Muscle layer of colon (tissue), 2 donors: ENCODE results near the gene KRT15.

Source experiments
- H3K27ac ChIP-seq: one replicate; pipeline ENCODE4 v1.7.0; 2013; ENCODE audit warnings: low read depth, mild to moderate bottlenecking, low read length, moderate library complexity
- H3K27me3 ChIP-seq, 2 donors: one replicate each; pipeline ENCODE4 v1.7.0; 2013; ENCODE audit warnings: low read length in 2 of 2, mild to moderate bottlenecking in 2 of 2; ENCODE audit not compliant: insufficient read depth in 2 of 2, control insufficient read depth in 1 of 2
- H3K36me3 ChIP-seq: one replicate; pipeline ENCODE4 v1.7.0; 2013; ENCODE audit warnings: mild to moderate bottlenecking, low read length; ENCODE audit not compliant: insufficient read depth
- H3K4me1 ChIP-seq: one replicate; pipeline ENCODE4 v1.7.0; 2013; ENCODE audit warnings: mild to moderate bottlenecking, low read length; ENCODE audit not compliant: insufficient read depth
- H3K4me3 ChIP-seq, 2 donors: one replicate each; pipeline ENCODE4 v1.7.0; 2013; ENCODE audit warnings: low read length in 2 of 2, low read depth in 1 of 2, mild to moderate bottlenecking in 1 of 2, moderate library complexity in 1 of 2
- H3K9ac ChIP-seq: one replicate; pipeline ENCODE4 v1.7.0; 2013; ENCODE audit warnings: low read length
- H3K9me3 ChIP-seq: one replicate; pipeline ENCODE4 v1.7.0; 2013; ENCODE audit warnings: mild to moderate bottlenecking, low read length
- donor health status: abdominal sarcoma.
- donor health status: Adenocarcinoma of cecum.

Gene KRT15

GRCh38 chr17:41511116-41511515 is 7.6 kb downstream of the KRT15 start:
- no peak overlapping the region for H3K4me3 ChIP-seq
- no peak overlapping the region for H3K27ac ChIP-seq
- no peak overlapping the region for H3K9ac ChIP-seq

GRCh38 chr17:41510251-41511065 is 8.2 kb downstream of the KRT15 start:
- no peak overlapping the region for H3K27ac ChIP-seq
- H3K27me3 ChIP-seq = no peaks in the 10 kb centered on the region
- no peaks in the 10 kb centered on the region for H3K4me1 ChIP-seq
- no peaks in the 10 kb centered on the region for H3K36me3 ChIP-seq
- no peak overlapping the region for H3K4me3 ChIP-seq
- no peaks in the 10 kb centered on the region for H3K9me3 ChIP-seq
- H3K9ac ChIP-seq = no peak overlapping the region

More at GRCh38 chr17:41511116-41511515, 7.6 kb downstream of the KRT15 start:
- Histone ChIP-seq H3K9me3 (no peaks in the 10 kb centered on the region), H3K27me3 (no peaks in the 10 kb centered on the region), H3K36me3 (no peaks in the 10 kb centered on the region), H3K4me1 (no peaks in the 10 kb centered on the region)

- Histone ChIP-seq H3K9me3 (no peaks in the 10 kb centered on the region), H3K27me3 (no peaks in the 10 kb centered on the region), H3K9ac (no peak overlapping the region), H3K36me3 (no peaks in the 10 kb centered on the region), H3K4me1 (peaks cover 8% of the 10 kb centered on the region), H3K4me3 (no peak overlapping the region), H3K27ac (no peak overlapping the region)
These were observed 11.3 kb downstream of the KRT15 start for GRCh38 chr17:41507315-41507880.

GRCh38 chr17:41505809-41506767 is 12.6 kb downstream of the KRT15 start:
- H3K9me3 ChIP-seq = no peaks in the 10 kb centered on the region
- peaks cover 8% of the 10 kb centered on the region for H3K4me1 ChIP-seq
- no peak overlapping the region for H3K27ac ChIP-seq
- no peak overlapping the region for H3K4me3 ChIP-seq
- H3K27me3 ChIP-seq = no peaks in the 10 kb centered on the region
- no peaks in the 10 kb centered on the region for H3K36me3 ChIP-seq
- H3K9ac ChIP-seq = no peak overlapping the region

GRCh38 chr17:41505007-41505808 is 13.5 kb downstream of the KRT15 start, which contains the start of gene KRT13:
Gene KRT13 (minus strand): TSS chr17:41505612. CDS start chr17:41505550, 62 bp downstream.
- H3K4me1 ChIP-seq = peaks cover 8% of the 10 kb centered on the region
- no peak within 1 kb of the TSS for H3K4me3 ChIP-seq
- no peaks in the 10 kb centered on the region for H3K36me3 ChIP-seq
- no peak within 1 kb of the TSS for H3K9ac ChIP-seq
- no peaks in the 10 kb centered on the region for H3K9me3 ChIP-seq
- no peak within 1 kb of the TSS for H3K27ac ChIP-seq
- no peaks in the 10 kb centered on the region for H3K27me3 ChIP-seq

- Histone ChIP-seq H3K9me3 (no peaks in the 10 kb centered on the region), H3K4me3 (no peak overlapping the region), H3K36me3 (no peaks in the 10 kb centered on the region), H3K27ac (no peak overlapping the region), H3K9ac (no peak overlapping the region), H3K27me3 (no peaks in the 10 kb centered on the region), H3K4me1 (peaks cover 8% of the 10 kb centered on the region)
These were observed 14.3 kb downstream of the KRT15 start for GRCh38 chr17:41504246-41504977.

- Histone ChIP-seq H3K9me3 (no peaks in the 10 kb centered on the region), H3K27me3 (no peaks in the 10 kb centered on the region), H3K4me3 (no peak overlapping the region), H3K4me1 (peaks cover 8% of the 10 kb centered on the region), H3K27ac (no peak overlapping the region), H3K36me3 (no peaks in the 10 kb centered on the region), H3K9ac (no peak overlapping the region)
These were observed 15.5 kb downstream of the KRT15 start for GRCh38 chr17:41503202-41503601.

GRCh38 chr17:41500131-41500911 is 18.4 kb downstream of the KRT15 start:
- H3K27me3 ChIP-seq = no peaks in the 10 kb centered on the region
- peaks cover 8% of the 10 kb centered on the region for H3K4me1 ChIP-seq
- no peak overlapping the region for H3K9ac ChIP-seq
- H3K27ac ChIP-seq = no peak overlapping the region
- no peak overlapping the region for H3K4me3 ChIP-seq
- no peaks in the 10 kb centered on the region for H3K36me3 ChIP-seq
- no peaks in the 10 kb centered on the region for H3K9me3 ChIP-seq

- Histone ChIP-seq H3K4me1 (peaks cover 5% of the 10 kb centered on the region), H3K36me3 (no peaks in the 10 kb centered on the region), H3K27ac (no peak overlapping the region), H3K9me3 (no peaks in the 10 kb centered on the region), H3K9ac (no peak overlapping the region), H3K4me3 (no peak overlapping the region), H3K27me3 (no peaks in the 10 kb centered on the region)
These were observed 19.0 kb downstream of the KRT15 start for GRCh38 chr17:41499714-41500113.

- no peak overlapping the region for H3K9ac ChIP-seq
- no peak overlapping the region for H3K4me3 ChIP-seq
- H3K4me1 ChIP-seq = no peaks in the 10 kb centered on the region
- no peak overlapping the region for H3K27ac ChIP-seq
- no peaks in the 10 kb centered on the region for H3K9me3 ChIP-seq
- no peaks in the 10 kb centered on the region for H3K36me3 ChIP-seq
- H3K27me3 ChIP-seq = no peaks in the 10 kb centered on the region
These were observed 20.4 kb downstream of the KRT15 start for GRCh38 chr17:41498276-41498675.
